ENCODE data around the gene CCDC178. TPM values are rescaled to one million over a fixed set of nuclear protein-coding genes. Genes with fewer than 3 reads are reported as not detected.

CCDC178 gene
- total and polyA plus RNA-seq, 2 of the 4 experiments (the other 2 are of a cell fraction), result not detected

GRCh38 chr18:33123862-33124518, 316.5 kb downstream of the CCDC178 start:
- ChIA-PET CTCF (no interaction called here), POLR2A (ENCODE audit: unreplicated experiment) (no interaction called here)
- Histone ChIP-seq H3K4me1 (ENCODE audit: control insufficient read depth, insufficient read depth, low read length) (no peaks in the 10 kb centered on the region), H3K4ac (ENCODE audit: low read depth, low read length) (no peak overlapping the region), H2BK120ac (ENCODE audit: low read depth, low read length) (no peak overlapping the region), H3K9me1 (ENCODE audit: insufficient read depth, low read length) (no peaks in the 10 kb centered on the region), H4K91ac (ENCODE audit: insufficient read depth, low read depth, low read length) (no peak overlapping the region), H3K36me3 (ENCODE audit: control insufficient read depth, insufficient read depth, low read length) (no peaks in the 10 kb centered on the region), H3K9me3 (ENCODE audit: control insufficient read depth, insufficient read depth, low read length) (no peaks in the 10 kb centered on the region), H2BK20ac (ENCODE audit: low read depth, low read length) (no peak overlapping the region), H3K9ac (ENCODE audit: low read depth, low read length) (no peak overlapping the region), H3K79me1 (ENCODE audit: low read depth in 1 of 2, low read length in 2 of 2) (no peaks in the 10 kb centered on the region), H4K8ac (ENCODE audit: low read depth in 2 of 2, low read length in 2 of 2) (no peak overlapping the region), H3K4me3 (ENCODE audit: insufficient read depth, low read depth, low read length) (no peak overlapping the region), H2AFZ (replicated peaks; ENCODE audit: low read length, poor library complexity) (no peak overlapping the region), H3K18ac (ENCODE audit: low read depth, low read length) (no peak overlapping the region), H4K5ac (ENCODE audit: low read depth, low read length) (no peak overlapping the region), H3K4me2 (ENCODE audit: low read depth, low read length) (no peak overlapping the region), H3K23ac (ENCODE audit: low read depth, low read length) (no peak overlapping the region), H2AK9ac (replicated peaks; ENCODE audit: low read depth, low read length, poor library complexity) (no peak overlapping the region), H4K20me1 (ENCODE audit: insufficient read depth, low read length) (no peaks in the 10 kb centered on the region), H2AK5ac (ENCODE audit: low read depth, low read length) (no peak overlapping the region), H3K14ac (replicated peaks; ENCODE audit: low read depth, low read length) (no peak overlapping the region), H3K56ac (ENCODE audit: extremely low read depth, insufficient read depth, low read length) (no peak overlapping the region), H3K27me3 (ENCODE audit: control insufficient read depth, insufficient read depth, low read length) (no peaks in the 10 kb centered on the region), H2BK5ac (ENCODE audit: low read depth, low read length, poor library complexity, severe bottlenecking) (no peak overlapping the region), H3K27ac (ENCODE audit: insufficient read depth, low read length) (no peak overlapping the region), H2BK15ac (ENCODE audit: low read depth, low read length) (no peak overlapping the region)
- intact Hi-C loops (cut with micrococcal nuclease) (no loop called here), in situ Hi-C loops (cut with MboI; ENCODE audit: low sequenced_read_pairs) (no loop called here), dilution Hi-C loops (cut with HindIII; ENCODE audit: low sequenced_read_pairs, unreplicated experiment) (no loop called here)
- no peak for ATAC-seq (ENCODE audit: low read depth)
- no peak for DNase-seq
- TF ChIP-seq CEBPB (IDR thresholded peaks at IDR 0.05; ENCODE audit: low read depth, low read length), result no peak
- no peak for TF ChIP-seq CHD1 (IDR thresholded peaks at IDR 0.05; ENCODE audit: low read depth, low read length)
- no peak for TF ChIP-seq BHLHE40 (IDR thresholded peaks at IDR 0.05; ENCODE audit: low read depth, low read length)
- no TSS peak for BruUV-seq (replicated peaks)
- whole genome bisulfite sequencing, 2 experiments (ENCODE audit: extremely low coverage in 2 of 2, insufficient read length in 1 of 2), result 40% methylated on average over 1 of the region's 7 CpGs; no CpG with 5 or more reads in 1 of the 2 experiments
